K562 (cell line): ENCODE measurements around the gene SPI1. TPM values are rescaled to one million over a fixed set of nuclear protein-coding genes. Genes with fewer than 3 reads are reported as not detected.

Source experiments
- ARID2 ChIP-seq: fragments of 450-650 bp; IDR thresholded peaks from 2 replicates; pipeline ENCODE4 v1.6.1; 2017; ENCODE audit warnings: antibody characterized with exemption, mild to moderate bottlenecking
- CHD4 ChIP-seq: fragments of 200-600 bp; sonication (generic); IDR thresholded peaks from 3 replicates; pipeline ENCODE4 v1.6.1; 2012; ENCODE audit warnings: low read depth, mild to moderate bottlenecking, mixed read lengths, low read length, inconsistent platforms; ENCODE audit not compliant: insufficient read depth, insufficient replicate concordance, poor library complexity, severe bottlenecking
- DPF2 ChIP-seq: fragments of 450-650 bp; IDR thresholded peaks from 2 replicates; pipeline ENCODE4 v1.6.1; 2016
- ERF ChIP-seq: fragments of 450-650 bp; formaldehyde crosslinking; IDR thresholded peaks from 2 replicates; pipeline ENCODE4 v1.4.0; 2020; ENCODE audit warnings: mild to moderate bottlenecking, mixed read lengths
- ESRRA ChIP-seq: fragments of 450-650 bp; IDR thresholded peaks from 2 replicates; pipeline ENCODE4 v1.6.1; 2014; ENCODE audit warnings: low read depth, mild to moderate bottlenecking, moderate library complexity, borderline replicate concordance
- GATAD2A ChIP-seq: fragments of 450-650 bp; IDR thresholded peaks from 2 replicates; pipeline ENCODE4 v1.6.1; 2017
- GTF2A2 ChIP-seq: IDR thresholded peaks from 2 replicates; pipeline ENCODE4 v1.6.1; 2016; ENCODE audit warnings: mild to moderate bottlenecking, missing genetic modification characterization, missing compliant biosample characterization
- KDM1A ChIP-seq, 2 experiments: fragments of 450-650 bp; IDR thresholded peaks; 2 replicates each; pipeline ENCODE4 v1.6.1; 2016; ENCODE audit warnings: mild to moderate bottlenecking in 2 of 2
- LCOR ChIP-seq: sonication (generic); formaldehyde crosslinking; IDR thresholded peaks from 2 replicates; pipeline ENCODE4 v1.8.0; 2022; ENCODE audit warnings: mild to moderate bottlenecking, missing genetic modification reagents
- MEF2A ChIP-seq: IDR thresholded peaks from 2 replicates; pipeline ENCODE4 v1.6.1; 2011; ENCODE audit warnings: low read depth, mild to moderate bottlenecking, low read length, moderate library complexity; ENCODE audit not compliant: control insufficient read depth
- MEF2D ChIP-seq: conservative IDR thresholded peaks from 2 replicates; pipeline ENCODE4 v1.6.1; 2016; ENCODE audit warnings: low read depth, missing genetic modification characterization, missing compliant biosample characterization
- NFE2 ChIP-seq: IDR thresholded peaks from 2 replicates; pipeline ENCODE4 v1.6.1; 2014; ENCODE audit warnings: antibody characterized with exemption, low read depth
- NFRKB ChIP-seq: fragments of 450-650 bp; IDR thresholded peaks from 2 replicates; pipeline ENCODE4 v1.6.1; 2016; ENCODE audit warnings: low read depth
- SMARCA5 ChIP-seq: fragments of 450-650 bp; IDR thresholded peaks from 2 replicates; pipeline ENCODE4 v1.6.1; 2016
- SOX6 ChIP-seq: fragments of 450-650 bp; IDR thresholded peaks from 2 replicates; pipeline ENCODE4 v1.6.1; 2014; ENCODE audit warnings: mild to moderate bottlenecking
- TCF3 ChIP-seq: sonication (generic); formaldehyde crosslinking; IDR thresholded peaks from 2 replicates; pipeline ENCODE4 v1.4.0; 2020; ENCODE audit warnings: mild to moderate bottlenecking, missing genetic modification reagents
- ZNF134 ChIP-seq: fragments of 250-450 bp; sonication (Bioruptor Pico); conservative IDR thresholded peaks from 2 replicates; pipeline ENCODE4 v1.4.0; 2020
- ZNF395 ChIP-seq: fragments of 200-800 bp; sonication (Bioruptor generic); IDR thresholded peaks from 2 replicates; pipeline ENCODE4 v1.6.1; 2017; ENCODE audit warnings: missing genetic modification characterization, missing compliant biosample characterization
- ZNF75A ChIP-seq: fragments of 450-650 bp; formaldehyde crosslinking; IDR thresholded peaks from 2 replicates; pipeline ENCODE4 v1.4.0; 2020; ENCODE audit warnings: mild to moderate bottlenecking
- polyA plus RNA-seq, 8 experiments: library from polyadenylated mRNA; depleted of rRNA in 4 of 8; stranded (reverse) in 5 of 8; unstranded in 3 of 8; fragments of >200 nt; fragmentation: Nextera tagmentation in 2 of 8; fragmentation: Illumina TruSeq in 1 of 8; extraction: Ambion mirVana in 2 of 8; extraction: Trizol in 1 of 8; gene quantifications; 2 replicates each; pipeline versions ENCODE4 v1.2.1 to v1.2.3, GENCODE V29; 2011 to 2014; ENCODE audit warnings: inconsistent platforms in 1 of 8, missing spikeins in 1 of 8
- total RNA-seq, 7 experiments: library from RNA; depleted of rRNA in 6 of 7; stranded (reverse); fragments of >200 nt in 6 of 7; fragmentation: Illumina TruSeq in 2 of 7; extraction: Trizol in 2 of 7; gene quantifications; 2 replicates each; pipeline versions ENCODE4 v1.2.1 to v1.2.3, GENCODE V29; 2011 to 2021; ENCODE audit warnings: low replicate concordance in 1 of 7
- TF ChIP-seq, protein P1 (sequence below), 2 experiments: IDR thresholded peaks; 2 replicates each; pipeline ENCODE4 v1.6.1; 2011; ENCODE audit warnings: borderline replicate concordance in 1 of 2, control low read depth in 1 of 2, low read depth in 1 of 2, low read length in 1 of 2, mild to moderate bottlenecking in 1 of 2, mixed read lengths in 1 of 2, moderate library complexity in 1 of 2; ENCODE audit not compliant: insufficient read depth in 1 of 2, insufficient read length in 1 of 2, poor library complexity in 1 of 2, severe bottlenecking in 1 of 2; ENCODE audit errors: extremely low read depth in 1 of 2
- TF ChIP-seq, protein P2 (sequence below): fragments of 450-650 bp; IDR thresholded peaks from 2 replicates; pipeline ENCODE4 v1.6.1; 2016; ENCODE audit warnings: mild to moderate bottlenecking
- TF ChIP-seq, protein P3 (sequence below): IDR thresholded peaks from 2 replicates; pipeline ENCODE4 v1.6.1; 2014; ENCODE audit warnings: antibody characterized with exemption

The SPI1 gene
- total and polyA plus RNA-seq, 9 of the 15 experiments (the other 6 are each of a cell fraction or from before 2014, with no cell fraction given) = 0.10 to 33.7 (median 10.3) TPM

GRCh38 chr11:47378010-47378835, at the start of gene SPI1 (continued):
- TF ChIP-seq, protein P1, sequence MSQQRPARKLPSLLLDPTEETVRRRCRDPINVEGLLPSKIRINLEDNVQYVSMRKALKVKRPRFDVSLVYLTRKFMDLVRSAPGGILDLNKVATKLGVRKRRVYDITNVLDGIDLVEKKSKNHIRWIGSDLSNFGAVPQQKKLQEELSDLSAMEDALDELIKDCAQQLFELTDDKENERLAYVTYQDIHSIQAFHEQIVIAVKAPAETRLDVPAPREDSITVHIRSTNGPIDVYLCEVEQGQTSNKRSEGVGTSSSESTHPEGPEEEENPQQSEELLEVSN (IDR thresholded peaks at IDR 0.05; ENCODE audit: borderline replicate concordance in 1 of 2, extremely low read depth in 1 of 2, insufficient read depth in 1 of 2, insufficient read length in 1 of 2, low read depth in 1 of 2, low read length in 1 of 2, poor library complexity in 1 of 2, severe bottlenecking in 1 of 2) = peak in 1 of 2 experiments; percentile 66
- TF ChIP-seq ARID2 = 0 out of 2 replicates have a peak, but pooled peaks have one; percentile 18
- 0 out of 2 replicates have a peak, but pooled peaks have one; percentile 73 for TF ChIP-seq GATAD2A
- TF ChIP-seq NFRKB = peak; percentile 62; the same call in 1 of the 2 replicates
- TF ChIP-seq ZNF134 (CRISPR knock-in tag) = no peak
- TF ChIP-seq, protein P2, sequence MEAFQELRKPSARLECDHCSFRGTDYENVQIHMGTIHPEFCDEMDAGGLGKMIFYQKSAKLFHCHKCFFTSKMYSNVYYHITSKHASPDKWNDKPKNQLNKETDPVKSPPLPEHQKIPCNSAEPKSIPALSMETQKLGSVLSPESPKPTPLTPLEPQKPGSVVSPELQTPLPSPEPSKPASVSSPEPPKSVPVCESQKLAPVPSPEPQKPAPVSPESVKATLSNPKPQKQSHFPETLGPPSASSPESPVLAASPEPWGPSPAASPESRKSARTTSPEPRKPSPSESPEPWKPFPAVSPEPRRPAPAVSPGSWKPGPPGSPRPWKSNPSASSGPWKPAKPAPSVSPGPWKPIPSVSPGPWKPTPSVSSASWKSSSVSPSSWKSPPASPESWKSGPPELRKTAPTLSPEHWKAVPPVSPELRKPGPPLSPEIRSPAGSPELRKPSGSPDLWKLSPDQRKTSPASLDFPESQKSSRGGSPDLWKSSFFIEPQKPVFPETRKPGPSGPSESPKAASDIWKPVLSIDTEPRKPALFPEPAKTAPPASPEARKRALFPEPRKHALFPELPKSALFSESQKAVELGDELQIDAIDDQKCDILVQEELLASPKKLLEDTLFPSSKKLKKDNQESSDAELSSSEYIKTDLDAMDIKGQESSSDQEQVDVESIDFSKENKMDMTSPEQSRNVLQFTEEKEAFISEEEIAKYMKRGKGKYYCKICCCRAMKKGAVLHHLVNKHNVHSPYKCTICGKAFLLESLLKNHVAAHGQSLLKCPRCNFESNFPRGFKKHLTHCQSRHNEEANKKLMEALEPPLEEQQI = no peak
- peak; percentile 96 for TF ChIP-seq TCF3 (CRISPR knock-in tag)
- peak; percentile 89 for TF ChIP-seq ZNF395
- TF ChIP-seq, protein P3, sequence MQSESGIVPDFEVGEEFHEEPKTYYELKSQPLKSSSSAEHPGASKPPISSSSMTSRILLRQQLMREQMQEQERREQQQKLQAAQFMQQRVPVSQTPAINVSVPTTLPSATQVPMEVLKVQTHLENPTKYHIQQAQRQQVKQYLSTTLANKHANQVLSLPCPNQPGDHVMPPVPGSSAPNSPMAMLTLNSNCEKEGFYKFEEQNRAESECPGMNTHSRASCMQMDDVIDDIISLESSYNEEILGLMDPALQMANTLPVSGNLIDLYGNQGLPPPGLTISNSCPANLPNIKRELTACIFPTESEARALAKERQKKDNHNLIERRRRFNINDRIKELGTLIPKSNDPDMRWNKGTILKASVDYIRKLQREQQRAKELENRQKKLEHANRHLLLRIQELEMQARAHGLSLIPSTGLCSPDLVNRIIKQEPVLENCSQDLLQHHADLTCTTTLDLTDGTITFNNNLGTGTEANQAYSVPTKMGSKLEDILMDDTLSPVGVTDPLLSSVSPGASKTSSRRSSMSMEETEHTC = peak; percentile 48; the same call in 1 of the 2 replicates
- peak; percentile 9 for TF ChIP-seq ERF (CRISPR knock-in tag)
- peak; percentile 17 for TF ChIP-seq MEF2D (tag)
- 0 out of 2 replicates have a peak, but pooled peaks have one; percentile 56 for TF ChIP-seq LCOR
- TF ChIP-seq DPF2 = peak; percentile 96
- no peak for TF ChIP-seq GTF2A2
- TF ChIP-seq ESRRA = 0 out of 2 replicates have a peak, but pooled peaks have one; percentile 19
- peak; percentile 87 to 88 for TF ChIP-seq KDM1A (IDR thresholded peaks at IDR 0.05)
- 0 out of 2 replicates have a peak, but pooled peaks have one; percentile 16 for TF ChIP-seq MEF2A
- peak; percentile 18; the same call in 1 of the 2 replicates for TF ChIP-seq NFE2
- TF ChIP-seq CHD4 = no peak
- TF ChIP-seq SMARCA5 = peak; percentile 74
- TF ChIP-seq ZNF75A (CRISPR knock-in tag) = no peak
- TF ChIP-seq SOX6 = peak; percentile 84
